GM19395 (cell line): ENCODE measurements around the gene KDM6B.

Experiments used
- ATAC-seq: cut with Tn5 transposase; IDR thresholded peaks from one replicate; pipeline ENCODE4 v1.9.1; 2021; ENCODE audit warnings: mild to moderate bottlenecking, moderate library complexity; ENCODE audit not compliant: unreplicated experiment

Gene KDM6B

DNA sequence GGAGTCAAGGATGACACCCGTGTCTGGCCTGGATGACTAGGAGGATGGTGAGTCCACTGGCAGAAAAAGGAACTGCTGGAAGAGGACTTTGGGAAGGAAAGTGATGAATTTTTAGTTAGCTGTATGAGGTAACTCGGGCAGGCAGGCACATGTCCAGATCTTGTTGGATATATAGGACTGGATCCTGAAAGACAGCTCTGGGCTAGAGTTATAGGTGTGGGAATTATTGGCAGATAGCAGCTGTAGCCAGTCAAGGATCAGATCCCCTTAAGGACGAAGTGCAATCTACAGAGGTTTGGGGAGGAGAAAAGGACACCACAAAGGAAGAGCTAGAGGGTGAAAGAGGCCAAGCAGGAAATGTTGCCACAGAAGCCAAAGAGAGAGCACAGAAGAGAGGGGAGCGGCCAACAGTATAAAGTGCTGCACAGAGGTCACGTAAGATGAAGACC is 33.9 kb downstream of the KDM6B start:
- no peak for ATAC-seq

- no peak for ATAC-seq
These were observed 39.0 kb downstream of the KDM6B start for GRCh38 chr17:7873051-7873450.

DNA sequence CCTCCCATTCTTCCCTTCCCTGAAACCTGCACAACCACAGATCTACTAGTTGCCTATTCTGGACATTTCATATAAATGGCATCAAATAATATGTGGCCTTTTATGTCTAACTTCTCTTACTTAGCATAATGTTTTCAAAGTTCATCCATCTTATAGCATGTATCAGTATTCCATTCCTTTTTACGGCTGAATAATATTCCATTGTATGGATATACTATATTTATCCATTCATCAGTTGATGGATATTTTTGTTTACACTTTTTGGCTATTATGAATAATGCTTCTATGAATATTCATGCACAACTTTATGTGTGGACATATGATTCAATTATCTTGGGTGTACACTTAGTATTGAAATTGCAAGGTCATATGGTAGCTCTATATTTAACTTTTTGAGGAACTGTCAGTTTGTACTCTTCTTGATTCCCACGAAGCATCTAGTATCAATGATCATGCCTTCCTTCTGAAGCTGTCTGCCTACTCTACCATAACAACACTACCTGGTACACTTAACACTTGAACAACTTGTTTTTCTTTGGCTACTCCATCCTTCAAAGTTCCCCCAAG is 41.9 kb downstream of the KDM6B start:
- ATAC-seq: no peak

- no peak for ATAC-seq
These were observed 44.2 kb downstream of the KDM6B start for GRCh38 chr17:7878234-7878633.

DNA sequence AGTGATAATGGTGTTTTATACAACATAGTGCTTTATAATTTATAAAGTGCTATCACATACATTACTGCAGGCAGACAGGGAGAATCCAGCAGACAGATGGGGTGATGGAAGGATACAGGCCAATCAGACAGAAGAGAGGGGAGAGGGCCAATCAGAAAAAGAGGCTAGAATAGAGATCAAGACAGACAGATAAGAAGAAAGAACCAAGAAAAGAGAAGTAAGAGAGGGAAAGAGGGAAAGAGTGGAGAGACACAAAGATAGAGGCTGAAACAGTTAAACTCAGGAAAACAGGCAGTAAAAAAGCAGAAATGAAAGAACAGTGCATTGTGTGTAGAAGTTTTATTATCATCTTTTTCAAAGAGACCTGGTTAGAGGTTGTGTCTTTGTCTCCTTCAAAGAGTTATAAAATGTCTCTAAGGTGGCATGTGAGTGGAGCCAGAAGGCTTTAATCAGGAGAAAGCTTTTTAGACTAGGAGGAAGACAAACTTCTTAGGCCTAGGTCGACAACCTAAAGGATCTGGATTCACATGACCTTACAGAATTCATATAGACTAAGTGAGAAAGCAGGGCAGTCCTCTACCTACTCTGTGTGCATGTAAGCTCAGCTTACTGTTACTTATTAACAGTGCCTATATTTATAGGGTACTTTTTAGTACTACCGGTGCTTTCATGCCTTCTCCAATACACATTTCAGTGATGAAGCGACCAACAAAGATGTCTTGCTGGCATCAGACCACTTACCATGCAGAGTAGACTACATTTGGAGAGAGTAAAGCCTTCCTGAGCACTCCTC is 46.3 kb downstream of the KDM6B start:
- no peak for ATAC-seq

- ATAC-seq: no peak
These were observed 47.4 kb downstream of the KDM6B start for GRCh38 chr17:7881276-7882054.

DNA sequence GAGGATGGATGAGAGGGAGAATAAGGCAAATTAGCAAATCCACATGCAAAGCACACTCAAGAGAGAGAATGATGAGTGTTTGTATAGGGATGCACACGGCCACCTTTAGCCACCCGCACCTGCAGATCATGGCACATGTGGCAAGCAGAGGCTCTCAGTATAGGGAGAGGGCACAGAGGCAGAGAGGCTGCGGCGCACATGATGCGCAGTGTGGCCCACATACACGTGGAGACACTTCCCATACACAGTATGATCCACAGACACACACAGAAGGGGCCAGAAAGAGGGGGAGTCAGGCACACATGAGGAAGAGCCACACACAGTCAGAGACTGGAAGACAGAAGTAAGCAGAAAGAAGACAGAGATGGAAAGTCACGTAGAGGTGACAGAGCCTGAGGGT is 48.1 kb downstream of the KDM6B start:
- ATAC-seq: no peak

GRCh38 chr17:7882629-7883028 is 48.6 kb downstream of the KDM6B start:
- ATAC-seq: no peak
